ENCODE results near the gene MS4A1.
"Not testable (repeated sequence)": the region's sequence is repeated elsewhere in the genome, so short reads cannot be mapped to it uniquely, and the experiment has no call there.

MS4A1 gene

GRCh38 chr11:60502221-60502775 lies 46.7 kb downstream of the MS4A1 start:
- DNase-seq (ENCODE audit: low spot score): no peak

- DNase-seq (ENCODE audit: low spot score): no peak
Measured at GRCh38 chr11:60504219-60504905, 48.7 kb downstream of the MS4A1 start.

- DNase-seq (ENCODE audit: low spot score): not testable (repeated sequence)
Measured at GRCh38 chr11:60509609-60510008, 54.0 kb downstream of the MS4A1 start.

GRCh38 chr11:60510209-60510608 lies 54.6 kb downstream of the MS4A1 start:
- DNase-seq (ENCODE audit: low spot score): not testable (repeated sequence)

GRCh38 chr11:60511393-60511792 lies 55.7 kb downstream of the MS4A1 start:
- no peak for DNase-seq (ENCODE audit: low spot score)

- DNase-seq (ENCODE audit: low spot score): no peak
Measured at GRCh38 chr11:60512651-60513225, 57.1 kb downstream of the MS4A1 start.

- DNase-seq (ENCODE audit: low spot score): no peak
Measured at GRCh38 chr11:60513496-60514460, 58.1 kb downstream of the MS4A1 start.

GRCh38 chr11:60515144-60515855 lies 59.7 kb downstream of the MS4A1 start, which contains the start of gene MS4A13:
MS4A13 (plus strand) TSS chr11:60515392; CDS start chr11:60518084, 2,692 bp downstream.
- no peak for DNase-seq (ENCODE audit: low spot score)

All from ecto neural progenitor cell (in vitro differentiated cells).